UCSD-AML1 (cell line): ENCODE results near the gene HTRA3.

Experiments
- DNase-seq: peaks from one replicate; lab custom pipeline; 2025; ENCODE audit not compliant: unreplicated experiment; lab: John Stamatoyannopoulos, UW

The HTRA3 gene

GRCh38 chr4:8265171-8265929, 4.2 kb upstream of the HTRA3 start:
- no peak for DNase-seq

GRCh38 chr4:8266088-8266487, 3.5 kb upstream of the HTRA3 start:
- no peak for DNase-seq

GRCh38 chr4:8266508-8266907, 3.0 kb upstream of the HTRA3 start:
- no peak for DNase-seq

GRCh38 chr4:8267077-8267476, 2.5 kb upstream of the HTRA3 start:
- peak; percentile 81 for DNase-seq

- no peak for DNase-seq
These were observed 1.3 kb upstream of the HTRA3 start for GRCh38 chr4:8268211-8268610.

GRCh38 chr4:8268901-8269534, 536 bp upstream of the HTRA3 start:
- DNase-seq, result no peak

- DNase-seq, result no peak
These were observed 841 bp downstream of the HTRA3 start for GRCh38 chr4:8270418-8270771.

- no peak for DNase-seq
These were observed 1.6 kb downstream of the HTRA3 start for GRCh38 chr4:8270912-8271815.

- no peak for DNase-seq
These were observed 2.3 kb downstream of the HTRA3 start for GRCh38 chr4:8271821-8272220.

- DNase-seq, result peak; percentile 84
These were observed 3.2 kb downstream of the HTRA3 start for GRCh38 chr4:8272472-8273428.

GRCh38 chr4:8273450-8273849, 3.9 kb downstream of the HTRA3 start:
- DNase-seq, result no peak

GRCh38 chr4:8274066-8274652, 4.6 kb downstream of the HTRA3 start:
- DNase-seq, result no peak

GRCh38 chr4:8274765-8275547, 5.4 kb downstream of the HTRA3 start:
- no peak for DNase-seq

GRCh38 chr4:8275548-8275910, 6.0 kb downstream of the HTRA3 start:
- DNase-seq, result no peak

GRCh38 chr4:8276358-8277240, 7.0 kb downstream of the HTRA3 start:
- no peak for DNase-seq

- DNase-seq, result no peak
These were observed 7.9 kb downstream of the HTRA3 start for GRCh38 chr4:8277356-8278008.

- DNase-seq, result no peak
These were observed 8.4 kb downstream of the HTRA3 start for GRCh38 chr4:8278009-8278395.
